Measurements from ENCODE around the gene HSD17B12. TPM values are rescaled to one million over a fixed set of nuclear protein-coding genes. Genes with fewer than 3 reads are reported as not detected.
A peak's percentile ranks its signal among the peaks of the same experiment; 100 is the strongest.

Gene HSD17B12
- total and polyA plus RNA-seq, 2 of the 13 experiments (the other 11 are each of a cell fraction or from before 2014, with no cell fraction given) = 50.3 to 117 TPM

DNA sequence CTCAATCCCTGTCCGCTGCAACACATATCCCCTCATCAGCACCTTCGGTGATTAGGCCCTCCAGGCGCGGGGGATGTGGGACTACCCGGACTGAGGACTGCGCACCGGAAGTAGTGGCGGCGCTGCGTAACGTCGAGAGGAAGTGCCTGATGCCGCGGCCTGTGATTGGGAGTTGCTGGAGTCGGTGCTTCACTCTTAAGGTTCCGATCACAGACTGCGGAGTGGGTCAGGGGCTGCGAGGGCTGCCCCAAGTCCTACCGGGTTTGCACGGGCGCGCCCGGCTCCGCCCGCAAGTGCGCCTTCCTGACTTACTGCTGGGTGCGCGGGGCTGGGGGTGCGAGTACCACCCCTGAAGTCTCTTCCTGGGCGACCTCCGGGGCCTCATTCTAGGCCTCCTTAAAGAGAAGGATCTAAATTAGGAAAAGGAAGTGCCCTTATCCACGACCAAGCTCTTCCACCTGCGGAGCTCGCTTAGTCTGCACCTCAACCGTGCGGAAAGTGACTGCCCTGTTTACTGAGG, 200.2 kb downstream of the HSD17B12 start, which contains the start of gene ALKBH3 (continued):
- TF ChIP-seq, protein P1, sequence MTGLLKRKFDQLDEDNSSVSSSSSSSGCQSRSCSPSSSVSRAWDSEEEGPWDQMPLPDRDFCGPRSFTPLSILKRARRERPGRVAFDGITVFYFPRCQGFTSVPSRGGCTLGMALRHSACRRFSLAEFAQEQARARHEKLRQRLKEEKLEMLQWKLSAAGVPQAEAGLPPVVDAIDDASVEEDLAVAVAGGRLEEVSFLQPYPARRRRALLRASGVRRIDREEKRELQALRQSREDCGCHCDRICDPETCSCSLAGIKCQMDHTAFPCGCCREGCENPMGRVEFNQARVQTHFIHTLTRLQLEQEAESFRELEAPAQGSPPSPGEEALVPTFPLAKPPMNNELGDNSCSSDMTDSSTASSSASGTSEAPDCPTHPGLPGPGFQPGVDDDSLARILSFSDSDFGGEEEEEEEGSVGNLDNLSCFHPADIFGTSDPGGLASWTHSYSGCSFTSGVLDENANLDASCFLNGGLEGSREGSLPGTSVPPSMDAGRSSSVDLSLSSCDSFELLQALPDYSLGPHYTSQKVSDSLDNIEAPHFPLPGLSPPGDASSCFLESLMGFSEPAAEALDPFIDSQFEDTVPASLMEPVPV (CRISPR knock-in tag; IDR thresholded peaks at IDR 0.05) = peak; percentile 89; the same call in 1 of the 2 replicates
- TF ChIP-seq, protein P2, sequence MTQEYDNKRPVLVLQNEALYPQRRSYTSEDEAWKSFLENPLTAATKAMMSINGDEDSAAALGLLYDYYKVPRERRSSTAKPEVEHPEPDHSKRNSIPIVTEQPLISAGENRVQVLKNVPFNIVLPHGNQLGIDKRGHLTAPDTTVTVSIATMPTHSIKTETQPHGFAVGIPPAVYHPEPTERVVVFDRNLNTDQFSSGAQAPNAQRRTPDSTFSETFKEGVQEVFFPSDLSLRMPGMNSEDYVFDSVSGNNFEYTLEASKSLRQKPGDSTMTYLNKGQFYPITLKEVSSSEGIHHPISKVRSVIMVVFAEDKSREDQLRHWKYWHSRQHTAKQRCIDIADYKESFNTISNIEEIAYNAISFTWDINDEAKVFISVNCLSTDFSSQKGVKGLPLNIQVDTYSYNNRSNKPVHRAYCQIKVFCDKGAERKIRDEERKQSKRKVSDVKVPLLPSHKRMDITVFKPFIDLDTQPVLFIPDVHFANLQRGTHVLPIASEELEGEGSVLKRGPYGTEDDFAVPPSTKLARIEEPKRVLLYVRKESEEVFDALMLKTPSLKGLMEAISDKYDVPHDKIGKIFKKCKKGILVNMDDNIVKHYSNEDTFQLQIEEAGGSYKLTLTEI (CRISPR knock-in tag; conservative IDR thresholded peaks at IDR 0.05) = no peak
- TF ChIP-seq IKZF1 (IDR thresholded peaks at IDR 0.05) = no peak
- no peak for TF ChIP-seq YY1 (IDR thresholded peaks at IDR 0.05; ENCODE audit: insufficient read depth, insufficient replicate concordance, low read depth, low read length)
- peak; percentile 78 for TF ChIP-seq ZSCAN9 (CRISPR knock-in tag; IDR thresholded peaks at IDR 0.05; ENCODE audit: borderline replicate concordance)
- TF ChIP-seq, protein P3, sequence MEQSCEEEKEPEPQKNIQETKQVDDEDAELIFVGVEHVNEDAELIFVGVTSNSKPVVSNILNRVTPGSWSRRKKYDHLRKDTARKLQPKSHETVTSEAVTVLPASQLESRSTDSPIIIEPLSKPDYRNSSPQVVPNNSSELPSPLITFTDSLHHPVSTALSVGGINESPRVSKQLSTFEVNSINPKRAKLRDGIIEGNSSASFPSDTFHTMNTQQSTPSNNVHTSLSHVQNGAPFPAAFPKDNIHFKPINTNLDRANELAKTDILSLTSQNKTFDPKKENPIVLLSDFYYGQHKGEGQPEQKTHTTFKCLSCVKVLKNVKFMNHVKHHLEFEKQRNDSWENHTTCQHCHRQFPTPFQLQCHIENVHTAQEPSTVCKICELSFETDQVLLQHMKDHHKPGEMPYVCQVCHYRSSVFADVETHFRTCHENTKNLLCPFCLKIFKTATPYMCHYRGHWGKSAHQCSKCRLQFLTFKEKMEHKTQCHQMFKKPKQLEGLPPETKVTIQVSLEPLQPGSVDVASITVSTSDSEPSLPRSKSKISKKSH (CRISPR knock-in tag; IDR thresholded peaks at IDR 0.05; ENCODE audit: borderline replicate concordance) = peak; percentile 90; the same call in 1 of the 2 replicates
- TF ChIP-seq ZNF773 (CRISPR knock-in tag; IDR thresholded peaks at IDR 0.05; ENCODE audit: borderline replicate concordance) = no peak
- TF ChIP-seq ZFX (CRISPR knock-in tag; IDR thresholded peaks at IDR 0.05; ENCODE audit: low read depth) = peak; percentile 91
- TF ChIP-seq, protein P4, sequence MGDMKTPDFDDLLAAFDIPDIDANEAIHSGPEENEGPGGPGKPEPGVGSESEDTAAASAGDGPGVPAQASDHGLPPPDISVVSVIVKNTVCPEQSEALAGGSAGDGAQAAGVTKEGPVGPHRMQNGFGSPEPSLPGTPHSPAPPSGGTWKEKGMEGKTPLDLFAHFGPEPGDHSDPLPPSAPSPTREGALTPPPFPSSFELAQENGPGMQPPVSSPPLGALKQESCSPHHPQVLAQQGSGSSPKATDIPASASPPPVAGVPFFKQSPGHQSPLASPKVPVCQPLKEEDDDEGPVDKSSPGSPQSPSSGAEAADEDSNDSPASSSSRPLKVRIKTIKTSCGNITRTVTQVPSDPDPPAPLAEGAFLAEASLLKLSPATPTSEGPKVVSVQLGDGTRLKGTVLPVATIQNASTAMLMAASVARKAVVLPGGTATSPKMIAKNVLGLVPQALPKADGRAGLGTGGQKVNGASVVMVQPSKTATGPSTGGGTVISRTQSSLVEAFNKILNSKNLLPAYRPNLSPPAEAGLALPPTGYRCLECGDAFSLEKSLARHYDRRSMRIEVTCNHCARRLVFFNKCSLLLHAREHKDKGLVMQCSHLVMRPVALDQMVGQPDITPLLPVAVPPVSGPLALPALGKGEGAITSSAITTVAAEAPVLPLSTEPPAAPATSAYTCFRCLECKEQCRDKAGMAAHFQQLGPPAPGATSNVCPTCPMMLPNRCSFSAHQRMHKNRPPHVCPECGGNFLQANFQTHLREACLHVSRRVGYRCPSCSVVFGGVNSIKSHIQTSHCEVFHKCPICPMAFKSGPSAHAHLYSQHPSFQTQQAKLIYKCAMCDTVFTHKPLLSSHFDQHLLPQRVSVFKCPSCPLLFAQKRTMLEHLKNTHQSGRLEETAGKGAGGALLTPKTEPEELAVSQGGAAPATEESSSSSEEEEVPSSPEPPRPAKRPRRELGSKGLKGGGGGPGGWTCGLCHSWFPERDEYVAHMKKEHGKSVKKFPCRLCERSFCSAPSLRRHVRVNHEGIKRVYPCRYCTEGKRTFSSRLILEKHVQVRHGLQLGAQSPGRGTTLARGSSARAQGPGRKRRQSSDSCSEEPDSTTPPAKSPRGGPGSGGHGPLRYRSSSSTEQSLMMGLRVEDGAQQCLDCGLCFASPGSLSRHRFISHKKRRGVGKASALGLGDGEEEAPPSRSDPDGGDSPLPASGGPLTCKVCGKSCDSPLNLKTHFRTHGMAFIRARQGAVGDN (CRISPR knock-in tag; IDR thresholded peaks at IDR 0.05) = peak; percentile 85
- TF ChIP-seq HCFC1 (IDR thresholded peaks at IDR 0.05; ENCODE audit: low read depth, low read length) = peak; percentile 72
- TF ChIP-seq ZNF557 (CRISPR knock-in tag; IDR thresholded peaks at IDR 0.05) = no peak
- TF ChIP-seq SP140L (CRISPR knock-in tag; IDR thresholded peaks at IDR 0.05; ENCODE audit: borderline replicate concordance) = no peak; the same call in 1 of the 2 replicates
- peak; percentile 50; the same call in 1 of the 2 replicates for TF ChIP-seq SMYD3 (CRISPR knock-in tag; IDR thresholded peaks at IDR 0.05)
- TF ChIP-seq ISL2 (CRISPR knock-in tag; IDR thresholded peaks at IDR 0.05) = peak; percentile 58
- TF ChIP-seq ZSCAN22 (CRISPR knock-in tag; IDR thresholded peaks at IDR 0.05) = no peak
- TF ChIP-seq MEIS2 (CRISPR knock-in tag; IDR thresholded peaks at IDR 0.05) = peak; percentile 27; the same call in 1 of the 2 replicates
- peak; percentile 85; the same call in 1 of the 2 replicates for TF ChIP-seq ZZZ3 (CRISPR knock-in tag; IDR thresholded peaks at IDR 0.05; ENCODE audit: borderline replicate concordance)
- TF ChIP-seq ZNF749 (CRISPR knock-in tag; IDR thresholded peaks at IDR 0.05; ENCODE audit: borderline replicate concordance) = no peak
- TF ChIP-seq, protein P5, sequence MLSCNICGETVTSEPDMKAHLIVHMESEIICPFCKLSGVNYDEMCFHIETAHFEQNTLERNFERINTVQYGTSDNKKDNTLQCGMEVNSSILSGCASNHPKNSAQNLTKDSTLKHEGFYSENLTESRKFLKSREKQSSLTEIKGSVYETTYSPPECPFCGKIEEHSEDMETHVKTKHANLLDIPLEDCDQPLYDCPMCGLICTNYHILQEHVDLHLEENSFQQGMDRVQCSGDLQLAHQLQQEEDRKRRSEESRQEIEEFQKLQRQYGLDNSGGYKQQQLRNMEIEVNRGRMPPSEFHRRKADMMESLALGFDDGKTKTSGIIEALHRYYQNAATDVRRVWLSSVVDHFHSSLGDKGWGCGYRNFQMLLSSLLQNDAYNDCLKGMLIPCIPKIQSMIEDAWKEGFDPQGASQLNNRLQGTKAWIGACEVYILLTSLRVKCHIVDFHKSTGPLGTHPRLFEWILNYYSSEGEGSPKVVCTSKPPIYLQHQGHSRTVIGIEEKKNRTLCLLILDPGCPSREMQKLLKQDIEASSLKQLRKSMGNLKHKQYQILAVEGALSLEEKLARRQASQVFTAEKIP (CRISPR knock-in tag; IDR thresholded peaks at IDR 0.05; ENCODE audit: borderline replicate concordance) = no peak
